Activated T-helper 1 cell treated with anti-CD3 and anti-CD28 coated beads, Interleukin-12 subunit alpha, Interleukin-12 subunit beta, Interleukin-2, Interleukin-4 antibody, amounts not matched to agents 30 ng/mL and 10 ng/mL and 1 ng/mL, durations not matched to agents 14 hours and 24 hours and 36 hours (primary cell): ENCODE measurements around the gene BSPRY. TPM values are rescaled to one million over a fixed set of nuclear protein-coding genes. Genes with fewer than 3 reads are reported as not detected.
"Not testable (repeated sequence)": the region's sequence is repeated elsewhere in the genome, so short reads cannot be mapped to it uniquely, and the experiment has no call there.

ENCODE experiments used
- DNase-seq: peaks from one replicate; pipeline ENCODE4 v3.0.0; 2021; ENCODE audit warnings: low spot score
- H3K27ac Mint-ChIP-seq: one replicate; pipeline ENCODE4 v1.8.0; 2021; ENCODE audit warnings: mild to moderate bottlenecking, mixed read lengths
- H3K27me3 Mint-ChIP-seq: one replicate; pipeline ENCODE4 v1.8.0; 2022; ENCODE audit warnings: mild to moderate bottlenecking, moderate library complexity, mixed read lengths; ENCODE audit not compliant: insufficient read depth
- H3K36me3 Mint-ChIP-seq: one replicate; pipeline ENCODE4 v1.8.0; 2021; ENCODE audit warnings: low read depth, mixed read lengths
- H3K4me1 Mint-ChIP-seq: one replicate; pipeline ENCODE4 v1.8.0; 2021; ENCODE audit warnings: low read depth, mixed read lengths
- H3K4me3 Mint-ChIP-seq: one replicate; pipeline ENCODE4 v1.8.0; 2021; ENCODE audit warnings: mild to moderate bottlenecking, moderate library complexity, mixed read lengths
- H3K9me3 Mint-ChIP-seq: one replicate; pipeline ENCODE4 v1.8.0; 2021; ENCODE audit warnings: mixed read lengths
- intact Hi-C: fragments of 100-400 bp; cut with micrococcal nuclease; formaldehyde crosslinking; loops from one replicate; pipeline ENCODE4 v1.15.1; 2024
- total RNA-seq: library from RNA; stranded (reverse); gene quantifications from 2 replicates; pipeline ENCODE4 v1.2.3, GENCODE V29; 2022

The BSPRY gene
- total RNA-seq, 1 donor from 2014 or later: 12.3 TPM

DNA sequence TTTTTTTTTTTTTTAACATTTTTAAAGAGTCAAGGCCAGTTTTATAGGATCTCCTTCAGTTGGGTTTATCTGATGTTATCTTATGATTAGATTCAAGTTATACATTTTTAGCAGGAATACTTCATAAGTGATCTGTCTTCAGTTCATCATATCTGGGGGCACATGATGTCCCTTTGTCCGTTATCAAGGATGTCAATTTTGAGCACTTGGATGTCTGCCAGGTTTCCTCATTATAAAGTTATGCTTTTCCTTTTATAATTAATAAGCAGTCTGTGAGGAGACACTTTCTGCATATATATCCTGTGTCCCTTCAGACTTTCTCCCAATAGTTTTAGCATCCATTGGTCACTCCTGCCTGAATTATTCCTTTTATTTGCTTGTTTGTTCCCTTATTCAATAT lies 15.6 kb downstream of the BSPRY start:
- H3K4me1 Mint-ChIP-seq: peaks cover 17% of the 10 kb centered on the region
- H3K36me3 Mint-ChIP-seq: peaks cover 24% of the 10 kb centered on the region
- H3K4me3 Mint-ChIP-seq: no peak overlapping the region
- no peak for DNase-seq
- H3K9me3 Mint-ChIP-seq: no peaks in the 10 kb centered on the region
- no peak overlapping the region for H3K27ac Mint-ChIP-seq
- H3K27me3 Mint-ChIP-seq: no peaks in the 10 kb centered on the region
- intact Hi-C loops: no loop called here

- DNase-seq, H3K4me3 Mint-ChIP-seq, H3K27ac Mint-ChIP-seq, H3K27me3 Mint-ChIP-seq, intact Hi-C loops, H3K9me3 Mint-ChIP-seq: not testable (repeated sequence)
- Mint-ChIP-seq H3K36me3 (peaks cover 20% of the 10 kb centered on the region), H3K4me1 (peaks cover 17% of the 10 kb centered on the region)
Measured at GRCh38 chr9:113365652-113366051, 16.3 kb downstream of the BSPRY start.

- Mint-ChIP-seq H3K36me3 (peaks cover 20% of the 10 kb centered on the region), H3K4me3 (no peak overlapping the region), H3K9me3 (no peaks in the 10 kb centered on the region), H3K27ac (no peak overlapping the region), H3K27me3 (no peaks in the 10 kb centered on the region), H3K4me1 (peaks cover 4% of the 10 kb centered on the region)
- intact Hi-C loops: no loop called here
- no peak for DNase-seq
Measured at GRCh38 chr9:113368348-113368981, 19.1 kb downstream of the BSPRY start.

DNA sequence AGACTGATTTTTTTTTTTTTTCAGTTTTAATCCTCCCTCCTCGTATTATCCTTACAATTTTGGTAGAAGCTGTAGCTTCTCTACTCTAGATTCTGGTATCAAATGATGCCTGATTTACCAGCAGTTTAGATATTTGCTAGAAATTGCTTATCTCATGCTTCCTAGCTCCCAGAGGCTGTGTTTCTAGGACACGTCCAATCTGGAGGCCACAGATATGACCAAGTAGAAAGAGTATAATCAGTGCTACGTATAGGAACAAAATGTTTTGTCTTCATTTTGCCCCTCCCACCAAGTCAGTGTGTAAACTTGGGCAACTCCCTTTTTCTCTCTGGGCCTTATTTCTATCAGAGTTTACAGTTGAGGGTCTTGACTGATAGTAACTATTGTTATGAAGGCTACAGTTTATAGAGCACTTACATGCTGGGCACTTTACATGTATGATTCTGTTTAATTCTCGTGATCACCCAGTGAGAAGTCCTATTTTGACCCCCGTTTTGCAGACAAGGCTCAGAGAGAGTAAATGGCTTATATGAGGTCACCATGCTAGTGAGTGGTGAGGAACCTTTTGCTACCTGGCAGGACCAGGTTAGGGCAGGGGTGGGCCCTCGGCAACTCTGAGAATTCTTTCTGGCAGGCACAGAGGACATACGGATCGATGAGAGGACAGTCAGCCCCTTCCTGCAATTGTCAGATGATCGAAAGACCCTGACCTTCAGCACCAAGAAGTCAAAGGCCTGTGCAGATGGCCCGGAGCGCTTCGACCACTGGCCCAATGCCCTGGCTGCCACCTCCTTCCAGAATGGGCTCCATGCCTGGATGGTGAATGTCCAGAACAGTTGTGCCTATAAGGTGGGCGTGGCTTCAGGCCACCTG lies 19.9 kb downstream of the BSPRY start:
- Mint-ChIP-seq H3K9me3 (no peaks in the 10 kb centered on the region), H3K27ac (no peak overlapping the region), H3K4me1 (peaks cover 1% of the 10 kb centered on the region), H3K36me3 (peaks cover 19% of the 10 kb centered on the region), H3K27me3 (no peaks in the 10 kb centered on the region), H3K4me3 (no peak overlapping the region)
- intact Hi-C loops: no loop called here
- no peak for DNase-seq

DNA sequence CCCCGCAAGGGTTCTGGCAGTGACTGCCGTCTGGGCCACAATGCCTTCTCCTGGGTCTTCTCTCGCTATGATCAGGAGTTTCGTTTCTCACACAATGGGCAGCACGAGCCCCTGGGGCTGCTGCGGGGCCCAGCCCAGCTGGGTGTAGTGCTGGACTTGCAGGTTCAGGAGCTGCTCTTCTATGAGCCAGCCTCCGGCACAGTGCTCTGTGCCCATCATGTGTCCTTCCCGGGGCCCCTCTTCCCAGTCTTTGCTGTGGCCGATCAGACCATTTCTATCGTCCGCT lies 20.5 kb downstream of the BSPRY start:
- Mint-ChIP-seq H3K36me3 (peaks cover 18% of the 10 kb centered on the region), H3K9me3 (no peaks in the 10 kb centered on the region), H3K27me3 (no peaks in the 10 kb centered on the region), H3K4me3 (no peak overlapping the region), H3K4me1 (peaks cover under 1% of the 10 kb centered on the region), H3K27ac (no peak overlapping the region)
- intact Hi-C loops: no loop called here
- no peak for DNase-seq

DNA sequence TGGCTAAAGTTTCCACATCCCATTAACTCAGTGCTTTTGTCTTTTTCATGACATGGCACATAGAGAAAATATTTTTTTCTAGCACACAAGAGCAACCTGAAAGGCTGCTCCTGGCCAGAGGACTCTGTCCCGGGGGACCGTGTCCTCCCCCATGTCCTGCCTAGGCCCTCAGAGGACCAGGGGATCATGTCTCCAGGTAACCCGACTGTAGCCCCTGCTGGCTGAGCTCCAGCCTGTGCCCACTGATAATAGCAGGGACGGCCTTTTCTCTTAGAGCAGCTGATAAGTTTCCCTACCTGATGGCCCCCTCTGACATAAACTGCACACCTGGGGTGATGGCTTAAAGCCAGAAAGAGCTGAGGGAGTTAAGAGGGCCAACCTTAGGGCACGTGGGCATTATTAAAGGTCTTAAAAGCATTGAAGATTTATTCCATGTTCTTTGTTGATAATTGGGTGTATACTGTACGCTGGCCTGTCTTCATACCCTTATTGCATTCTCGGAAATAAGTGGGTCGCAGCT lies 21.5 kb downstream of the BSPRY start:
- Mint-ChIP-seq H3K36me3 (peaks cover 20% of the 10 kb centered on the region), H3K4me3 (no peak overlapping the region), H3K27ac (no peak overlapping the region), H3K27me3 (no peaks in the 10 kb centered on the region), H3K4me1 (peaks cover 11% of the 10 kb centered on the region), H3K9me3 (no peaks in the 10 kb centered on the region)
- DNase-seq: no peak
- intact Hi-C loops: no loop called here

- intact Hi-C loops: no loop called here
- Mint-ChIP-seq H3K9me3 (no peaks in the 10 kb centered on the region), H3K27ac (no peak overlapping the region), H3K27me3 (no peaks in the 10 kb centered on the region), H3K36me3 (peaks cover 20% of the 10 kb centered on the region), H3K4me3 (no peak overlapping the region), H3K4me1 (peaks cover 11% of the 10 kb centered on the region)
- DNase-seq: no peak
Measured at GRCh38 chr9:113372059-113372458, 22.7 kb downstream of the BSPRY start.

DNA sequence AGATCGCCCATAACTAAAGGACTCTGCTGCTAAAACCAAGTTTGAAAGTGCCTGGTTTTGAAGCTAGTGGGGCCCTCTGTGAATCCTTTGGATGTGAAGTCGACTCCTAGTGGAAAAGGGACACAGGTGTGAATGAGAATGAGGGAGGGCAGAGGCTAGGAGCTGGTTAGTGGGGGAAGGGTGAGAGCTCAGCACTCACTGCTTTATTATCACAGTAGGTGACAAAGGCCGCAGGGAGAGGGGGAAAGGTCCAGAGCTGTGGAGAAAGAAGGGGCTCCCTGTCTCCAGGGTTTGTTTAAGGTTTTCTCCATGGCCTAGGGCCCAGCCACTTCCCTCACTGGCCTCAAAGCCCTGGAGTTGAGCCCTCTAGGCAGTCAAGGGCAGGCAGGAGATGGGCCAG lies 23.9 kb downstream of the BSPRY start:
- DNase-seq: no peak
- Mint-ChIP-seq H3K36me3 (peaks cover 20% of the 10 kb centered on the region), H3K4me1 (peaks cover 11% of the 10 kb centered on the region), H3K9me3 (no peaks in the 10 kb centered on the region), H3K4me3 (no peak overlapping the region), H3K27me3 (no peaks in the 10 kb centered on the region), H3K27ac (peak overlapping the region; percentile 52)
- intact Hi-C loops: no loop called here

DNA sequence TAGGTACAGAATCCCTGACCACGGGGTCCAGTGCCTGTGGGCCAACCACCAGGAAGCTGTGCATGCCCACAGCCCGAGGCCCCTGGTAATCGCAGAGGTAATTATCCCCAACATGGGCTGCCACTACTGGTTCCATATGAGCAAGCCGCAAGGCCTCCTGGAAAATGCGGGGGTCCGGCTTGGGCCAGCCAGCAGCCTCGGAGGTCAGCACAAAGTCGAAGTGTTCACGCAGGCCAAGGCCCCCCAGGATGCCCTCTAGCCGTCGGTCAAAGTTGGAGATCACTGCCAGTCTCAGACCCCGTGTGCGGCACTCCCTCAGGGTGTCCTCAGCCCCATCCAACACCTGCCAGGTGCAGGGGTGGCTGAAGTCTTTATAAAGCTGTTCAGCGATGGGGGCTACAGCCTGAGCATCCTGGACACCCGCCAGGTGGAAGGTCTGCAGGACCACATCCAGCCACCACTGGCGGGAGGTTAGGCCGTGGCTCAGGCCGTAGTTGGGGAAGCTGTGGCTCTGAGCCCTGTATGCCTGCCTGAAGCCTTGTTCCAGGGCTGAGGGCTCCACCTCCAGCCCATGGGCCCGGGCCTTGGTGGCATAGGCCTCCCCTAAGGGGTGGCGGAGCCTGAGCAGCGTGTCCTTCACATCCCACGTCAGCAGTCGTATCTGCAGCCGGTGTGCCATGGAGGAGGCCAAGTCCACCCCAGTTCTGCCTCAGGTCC lies 24.5 kb downstream of the BSPRY start:
- peaks cover 11% of the 10 kb centered on the region for H3K4me1 Mint-ChIP-seq
- H3K4me3 Mint-ChIP-seq: no peak overlapping the region

DNA sequence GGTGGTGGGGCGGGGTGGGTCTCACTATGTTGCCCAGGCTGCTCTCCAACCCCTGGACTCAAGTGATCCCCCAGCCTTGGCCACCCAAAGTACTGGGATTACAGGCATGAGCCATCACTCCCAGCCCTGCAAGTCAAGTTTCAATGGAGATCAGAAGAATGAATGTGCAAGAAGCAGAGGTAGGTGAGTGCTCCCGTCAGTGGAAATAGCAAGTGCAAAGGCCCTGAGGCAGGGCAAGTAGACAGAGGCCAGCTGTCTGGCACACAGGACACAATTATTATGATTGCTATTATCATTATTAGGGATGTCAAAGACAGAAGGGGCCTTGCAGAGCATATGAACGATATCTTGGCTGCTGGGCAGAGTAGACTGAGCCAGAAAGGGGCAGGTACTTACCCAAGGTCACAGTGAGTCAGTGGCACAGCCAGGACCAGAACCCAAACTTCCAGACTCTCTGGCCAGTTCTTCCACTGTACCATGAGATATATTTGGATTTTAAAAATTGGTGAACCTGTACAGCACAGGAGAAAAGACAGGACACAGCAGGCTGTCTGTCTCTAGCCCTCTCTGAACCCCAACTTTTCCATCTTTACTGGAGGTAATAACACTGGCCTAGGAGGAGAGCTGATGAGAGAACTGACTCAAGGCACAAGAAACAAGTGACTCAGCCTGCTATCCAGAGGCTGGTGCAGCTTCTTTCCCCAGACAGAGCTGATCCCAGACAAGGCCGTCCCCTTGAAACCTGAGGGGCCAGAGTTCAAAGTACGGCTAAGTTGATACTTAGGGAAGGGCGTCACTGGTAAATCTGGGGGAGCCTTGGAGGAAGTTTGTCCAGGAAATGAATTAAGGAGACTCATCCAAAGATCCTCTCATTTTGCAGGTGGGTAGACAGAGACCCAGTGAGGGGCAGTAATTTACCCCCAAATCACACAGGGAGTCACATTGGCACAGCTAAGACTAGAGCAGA lies 26.0 kb downstream of the BSPRY start:
- Mint-ChIP-seq H3K36me3 (peaks cover 11% of the 10 kb centered on the region), H3K4me1 (peaks cover 11% of the 10 kb centered on the region), H3K27me3 (no peaks in the 10 kb centered on the region), H3K4me3 (peak overlapping the region; percentile 83), H3K27ac (peak overlapping the region; percentile 71), H3K9me3 (no peaks in the 10 kb centered on the region)
- no peak for DNase-seq
- intact Hi-C loops: loop anchor here (1.0 to 2.0 kb wide), 3 partner anchors 67 to 154 kb away; partner anchors contain the start of genes CDC26, FKBP15, PRPF4 and SLC31A1

More for the DNA sequence above, 24.5 kb downstream of the BSPRY start:
- no peak for DNase-seq
- intact Hi-C loops: no loop called here
- Mint-ChIP-seq H3K27ac (no peak overlapping the region), H3K9me3 (no peaks in the 10 kb centered on the region), H3K36me3 (peaks cover 17% of the 10 kb centered on the region), H3K27me3 (no peaks in the 10 kb centered on the region)

GRCh38 chr9:113376634-113377567 lies 27.6 kb downstream of the BSPRY start, which contains the start of gene HDHD3:
TSS of gene HDHD3 (minus strand) at chr9:113376986. CDS start at chr9:113374354, 2,632 bp downstream.
- DNase-seq: peak; percentile 78
- peaks cover 18% of the 10 kb centered on the region for H3K4me1 Mint-ChIP-seq
- no peaks in the 10 kb centered on the region for H3K27me3 Mint-ChIP-seq
- peaks cover 10% of the 10 kb centered on the region for H3K36me3 Mint-ChIP-seq
- peak within 1 kb of the TSS; percentile 71 for H3K27ac Mint-ChIP-seq
- intact Hi-C loops: loop anchor here (1.0 to 2.0 kb wide), 7 partner anchors 24 to 156 kb away; partner anchors contain the start of genes ALAD, C9orf43, CDC26 and FKBP15
- no peaks in the 10 kb centered on the region for H3K9me3 Mint-ChIP-seq
- peak within 1 kb of the TSS; percentile 83 for H3K4me3 Mint-ChIP-seq
